ENCODE results near the gene ELOA. TPM values are rescaled to one million over a fixed set of nuclear protein-coding genes. Genes with fewer than 3 reads are reported as not detected.

The ELOA gene
- total and polyA plus RNA-seq, 2 experiments from 2014 or later: 44.3 to 50.1 TPM

GRCh38 chr1:23772049-23772853 lies 29.0 kb downstream of the ELOA start:
- H3K9ac ChIP-seq: no peak overlapping the region
- H3K36me3 ChIP-seq (ENCODE audit: low read depth): no peaks in the 10 kb centered on the region
- H3K9me2 ChIP-seq (ENCODE audit: insufficient read depth): no peaks in the 10 kb centered on the region
- H3K27me3 ChIP-seq (replicated peaks; ENCODE audit: insufficient read depth): no peaks in the 10 kb centered on the region
- peaks cover 6% of the 10 kb centered on the region; the same call in 1 of the 2 replicates for H3F3A ChIP-seq (ENCODE audit: insufficient read depth)
- in situ Hi-C loops (cut with MboI): no loop called here
- peaks cover 4% of the 10 kb centered on the region for H3K4me1 ChIP-seq (ENCODE audit: insufficient read depth)
- 16 to 17% methylated on average over 14 of the region's 14 CpGs for WGBS, 2 experiments (ENCODE audit: low coverage in 1 of 2, low lambda C conversion rate in 2 of 2, missing lambda C conversion rate in 2 of 2)
- H2AFZ ChIP-seq: no peak overlapping the region
- TF ChIP-seq EZH2 (IDR thresholded peaks at IDR 0.05; ENCODE audit: insufficient read depth, poor library complexity, severe bottlenecking) (no peak), EZH2phosphoT487 (IDR thresholded peaks at IDR 0.05; ENCODE audit: insufficient read depth, low read depth) (no peak)
- H3K9me3 ChIP-seq (ENCODE audit: low read depth): no peaks in the 10 kb centered on the region
- peak; percentile 85 for DNase-seq
- H4K20me1 ChIP-seq (ENCODE audit: insufficient read depth): no peaks in the 10 kb centered on the region
- H3K27ac ChIP-seq: no peak overlapping the region
- peaks cover 25% of the 10 kb centered on the region for H3K79me2 ChIP-seq (ENCODE audit: insufficient read depth)
- H3K4me3 ChIP-seq: no peak overlapping the region
- H3K4me2 ChIP-seq (ENCODE audit: unreplicated experiment): peak overlapping the region; percentile 31

GRCh38 chr1:23772854-23773242 lies 29.6 kb downstream of the ELOA start:
- Histone ChIP-seq H3K4me2 (ENCODE audit: unreplicated experiment) (no peak overlapping the region), H3F3A (ENCODE audit: insufficient read depth) (peaks cover 6% of the 10 kb centered on the region; the same call in 1 of the 2 replicates), H3K4me1 (ENCODE audit: insufficient read depth) (peaks cover 6% of the 10 kb centered on the region), H3K9ac (no peak overlapping the region), H3K9me3 (ENCODE audit: low read depth) (no peaks in the 10 kb centered on the region), H3K9me2 (ENCODE audit: insufficient read depth) (no peaks in the 10 kb centered on the region), H3K4me3 (no peak overlapping the region), H3K36me3 (ENCODE audit: low read depth) (no peaks in the 10 kb centered on the region), H3K79me2 (ENCODE audit: insufficient read depth) (peaks cover 31% of the 10 kb centered on the region), H3K27ac (no peak overlapping the region), H2AFZ (no peak overlapping the region), H3K27me3 (replicated peaks; ENCODE audit: insufficient read depth) (no peaks in the 10 kb centered on the region), H4K20me1 (ENCODE audit: insufficient read depth) (no peaks in the 10 kb centered on the region)
- no peak for DNase-seq
- TF ChIP-seq EZH2phosphoT487 (IDR thresholded peaks at IDR 0.05; ENCODE audit: insufficient read depth, low read depth) (no peak), EZH2 (IDR thresholded peaks at IDR 0.05; ENCODE audit: insufficient read depth, poor library complexity, severe bottlenecking) (no peak)
- in situ Hi-C loops (cut with MboI): no loop called here
- WGBS, 2 experiments (ENCODE audit: low coverage in 1 of 2, low lambda C conversion rate in 2 of 2, missing lambda C conversion rate in 2 of 2): 83 to 86% methylated on average over 10 of the region's 10 CpGs

DNA sequence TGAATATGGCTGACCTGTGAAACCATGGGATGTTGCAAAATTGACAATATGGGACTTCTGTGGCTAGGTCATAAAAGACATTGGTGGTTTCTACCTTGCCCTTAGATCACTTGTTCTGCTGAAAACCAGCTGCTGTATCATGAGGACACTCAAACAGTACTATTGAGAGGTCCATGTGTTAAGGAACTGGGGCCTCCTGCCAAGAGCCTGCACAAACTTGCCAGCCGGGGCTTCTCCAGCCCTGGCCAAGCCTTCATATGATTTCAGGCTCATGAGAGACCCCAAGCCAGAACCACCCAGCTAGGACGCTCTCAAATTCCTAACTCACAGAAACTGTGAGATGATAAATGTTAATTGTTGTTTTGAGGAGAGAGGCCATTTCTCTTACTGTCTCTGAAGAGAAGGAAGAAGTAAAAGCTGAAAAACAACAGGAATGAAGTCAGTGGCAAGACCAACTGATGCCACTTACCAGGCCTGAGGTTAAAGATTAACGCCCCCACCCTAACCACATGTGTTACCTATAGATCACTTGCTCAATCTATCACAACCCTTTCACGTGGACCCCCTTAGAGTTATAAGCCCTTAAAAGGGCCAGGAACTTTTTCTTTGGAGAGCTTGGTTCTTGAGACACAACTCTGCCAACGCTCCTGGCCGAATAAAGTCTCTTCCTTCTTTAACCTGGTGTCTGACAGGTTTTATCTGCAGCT lies 31.1 kb downstream of the ELOA start:
- Histone ChIP-seq H3K9me3 (ENCODE audit: low read depth) (no peaks in the 10 kb centered on the region), H3K36me3 (ENCODE audit: low read depth) (no peaks in the 10 kb centered on the region), H3K27me3 (replicated peaks; ENCODE audit: insufficient read depth) (no peaks in the 10 kb centered on the region), H3K4me2 (ENCODE audit: unreplicated experiment) (no peak overlapping the region), H3K27ac (no peak overlapping the region), H4K20me1 (ENCODE audit: insufficient read depth) (no peaks in the 10 kb centered on the region), H3K4me1 (ENCODE audit: insufficient read depth) (peaks cover 11% of the 10 kb centered on the region), H2AFZ (no peak overlapping the region), H3K79me2 (ENCODE audit: insufficient read depth) (peaks cover 42% of the 10 kb centered on the region), H3K9me2 (ENCODE audit: insufficient read depth) (no peaks in the 10 kb centered on the region), H3F3A (ENCODE audit: insufficient read depth) (peaks cover 12% of the 10 kb centered on the region), H3K4me3 (no peak overlapping the region), H3K9ac (no peak overlapping the region)
- WGBS, 2 experiments (ENCODE audit: low coverage in 1 of 2, low lambda C conversion rate in 2 of 2, missing lambda C conversion rate in 2 of 2): 81 to 88% methylated on average over 6 of the region's 6 CpGs
- DNase-seq: no peak
- no peak for TF ChIP-seq EZH2phosphoT487 (IDR thresholded peaks at IDR 0.05; ENCODE audit: insufficient read depth, low read depth)
- no peak for TF ChIP-seq EZH2 (IDR thresholded peaks at IDR 0.05; ENCODE audit: insufficient read depth, poor library complexity, severe bottlenecking)
- in situ Hi-C loops (cut with MboI): no loop called here

DNA sequence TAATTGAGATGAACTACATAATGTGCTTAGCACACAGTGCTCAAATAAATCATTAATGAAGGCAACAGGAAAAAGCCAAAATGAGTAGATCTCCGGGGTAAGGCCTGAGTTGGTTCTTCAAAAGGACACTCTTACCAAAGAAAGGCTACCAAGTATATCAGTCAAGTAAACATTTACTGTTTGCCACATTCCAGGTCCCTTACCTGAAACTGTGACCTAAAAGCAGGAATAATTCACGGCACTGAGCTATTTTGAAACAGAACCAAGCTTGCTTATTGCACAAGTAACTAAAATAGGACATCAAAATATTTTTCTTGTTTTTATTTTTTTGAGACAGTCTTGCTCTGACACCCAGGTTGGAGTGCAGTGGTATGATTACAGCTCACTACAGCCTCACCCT lies 32.9 kb downstream of the ELOA start:
- WGBS, 2 experiments (ENCODE audit: low coverage in 1 of 2, low lambda C conversion rate in 2 of 2, missing lambda C conversion rate in 2 of 2): 74 to 75% methylated on average over 2 of the region's 2 CpGs
- no peak overlapping the region for H3K27ac ChIP-seq
- H3K9ac ChIP-seq: no peak overlapping the region
- no peak for TF ChIP-seq EZH2phosphoT487 (IDR thresholded peaks at IDR 0.05; ENCODE audit: insufficient read depth, low read depth)
- no peak for TF ChIP-seq EZH2 (IDR thresholded peaks at IDR 0.05; ENCODE audit: insufficient read depth, poor library complexity, severe bottlenecking)
- H3K4me1 ChIP-seq (ENCODE audit: insufficient read depth): peaks cover 22% of the 10 kb centered on the region
- no peak overlapping the region for H3K4me3 ChIP-seq
- H3K9me2 ChIP-seq (ENCODE audit: insufficient read depth): no peaks in the 10 kb centered on the region
- H2AFZ ChIP-seq: no peak overlapping the region
- in situ Hi-C loops (cut with MboI): no loop called here
- H3F3A ChIP-seq (ENCODE audit: insufficient read depth): peaks cover 22% of the 10 kb centered on the region
- no peaks in the 10 kb centered on the region for H4K20me1 ChIP-seq (ENCODE audit: insufficient read depth)
- DNase-seq: no peak
- H3K4me2 ChIP-seq (ENCODE audit: unreplicated experiment): no peak overlapping the region
- H3K36me3 ChIP-seq (ENCODE audit: low read depth): no peaks in the 10 kb centered on the region
- no peaks in the 10 kb centered on the region for H3K27me3 ChIP-seq (replicated peaks; ENCODE audit: insufficient read depth)
- H3K9me3 ChIP-seq (ENCODE audit: low read depth): no peaks in the 10 kb centered on the region
- peaks cover 55% of the 10 kb centered on the region for H3K79me2 ChIP-seq (ENCODE audit: insufficient read depth)
